NCI-H2196 treated with DMSO at 0.1 percent for 48 hours (cell line): ENCODE measurements around the gene ELP4.

Experiments
- DNase-seq: peaks from one replicate; lab custom pipeline; 2025; ENCODE audit not compliant: unreplicated experiment; lab: John Stamatoyannopoulos, UW

ELP4 gene

GRCh38 chr11:31821235-31821764 is 311.7 kb downstream of the ELP4 start:
- no peak for DNase-seq

- no peak for DNase-seq
Measured at GRCh38 chr11:31821766-31822165, 312.2 kb downstream of the ELP4 start.

- no peak for DNase-seq
Measured at GRCh38 chr11:31822175-31822926, 312.8 kb downstream of the ELP4 start.

- DNase-seq: no peak
Measured at GRCh38 chr11:31822927-31823643, 313.5 kb downstream of the ELP4 start.

- no peak for DNase-seq
Measured at GRCh38 chr11:31823644-31824331, 314.2 kb downstream of the ELP4 start.

GRCh38 chr11:31824332-31824878 is 314.8 kb downstream of the ELP4 start:
- no peak for DNase-seq

GRCh38 chr11:31824879-31825837 is 315.6 kb downstream of the ELP4 start:
- no peak for DNase-seq

- DNase-seq: no peak
Measured at GRCh38 chr11:31825838-31826484, 316.4 kb downstream of the ELP4 start.

- DNase-seq: no peak
Measured at GRCh38 chr11:31826536-31827438, 317.2 kb downstream of the ELP4 start.

- DNase-seq: no peak
Measured at GRCh38 chr11:31827455-31828206, 318.1 kb downstream of the ELP4 start.

- no peak for DNase-seq
Measured at GRCh38 chr11:31828217-31828616, 318.6 kb downstream of the ELP4 start.

- DNase-seq: no peak
Measured at GRCh38 chr11:31830406-31830805, 320.8 kb downstream of the ELP4 start.

- DNase-seq: no peak
Measured at GRCh38 chr11:31834237-31834636, 324.7 kb downstream of the ELP4 start.
